ENCODE measurements around the gene CCDC107. TPM values are rescaled to one million over a fixed set of nuclear protein-coding genes. Genes with fewer than 3 reads are reported as not detected.

The CCDC107 gene
- total and polyA plus RNA-seq, 2 experiments from 2014 or later = 6.9 to 18.4 TPM

DNA sequence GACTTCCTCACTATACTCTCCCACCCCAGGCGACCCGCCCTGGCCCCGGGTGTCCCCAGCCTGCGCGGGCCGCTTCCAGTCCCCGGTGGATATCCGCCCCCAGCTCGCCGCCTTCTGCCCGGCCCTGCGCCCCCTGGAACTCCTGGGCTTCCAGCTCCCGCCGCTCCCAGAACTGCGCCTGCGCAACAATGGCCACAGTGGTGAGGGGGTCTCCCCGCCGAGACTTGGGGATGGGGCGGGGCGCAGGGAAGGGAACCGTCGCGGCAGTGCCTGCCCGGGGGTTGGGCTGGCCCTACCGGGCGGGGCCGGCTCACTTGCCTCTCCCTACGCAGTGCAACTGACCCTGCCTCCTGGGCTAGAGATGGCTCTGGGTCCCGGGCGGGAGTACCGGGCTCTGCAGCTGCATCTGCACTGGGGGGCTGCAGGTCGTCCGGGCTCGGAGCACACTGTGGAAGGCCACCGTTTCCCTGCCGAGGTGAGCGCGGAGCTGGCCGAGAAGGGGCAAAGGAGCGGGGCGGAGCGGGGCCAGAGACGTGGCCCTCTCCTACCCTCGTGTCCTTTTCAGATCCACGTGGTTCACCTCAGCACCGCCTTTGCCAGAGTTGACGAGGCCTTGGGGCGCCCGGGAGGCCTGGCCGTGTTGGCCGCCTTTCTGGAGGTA, 17.8 kb downstream of the CCDC107 start:
- peak overlapping the region; percentile 74 for H3K4me3 ChIP-seq
- H3K4me1 Mint-ChIP-seq = peaks cover 21% of the 10 kb centered on the region
- H3K9me2 ChIP-seq (ENCODE audit: insufficient read depth) = no peaks in the 10 kb centered on the region
- DNase-seq (ENCODE audit: low spot score) (peak; percentile 96), ATAC-seq (peak; percentile 86)
- TF ChIP-seq POLR2AphosphoS5 (IDR thresholded peaks at IDR 0.05; ENCODE audit: low read depth) = peak; percentile 82
- peak; percentile 69 for TF ChIP-seq ZNF331 (CRISPR knock-in tag; IDR thresholded peaks at IDR 0.05; ENCODE audit: low read depth)
- TF ChIP-seq, protein P1, sequence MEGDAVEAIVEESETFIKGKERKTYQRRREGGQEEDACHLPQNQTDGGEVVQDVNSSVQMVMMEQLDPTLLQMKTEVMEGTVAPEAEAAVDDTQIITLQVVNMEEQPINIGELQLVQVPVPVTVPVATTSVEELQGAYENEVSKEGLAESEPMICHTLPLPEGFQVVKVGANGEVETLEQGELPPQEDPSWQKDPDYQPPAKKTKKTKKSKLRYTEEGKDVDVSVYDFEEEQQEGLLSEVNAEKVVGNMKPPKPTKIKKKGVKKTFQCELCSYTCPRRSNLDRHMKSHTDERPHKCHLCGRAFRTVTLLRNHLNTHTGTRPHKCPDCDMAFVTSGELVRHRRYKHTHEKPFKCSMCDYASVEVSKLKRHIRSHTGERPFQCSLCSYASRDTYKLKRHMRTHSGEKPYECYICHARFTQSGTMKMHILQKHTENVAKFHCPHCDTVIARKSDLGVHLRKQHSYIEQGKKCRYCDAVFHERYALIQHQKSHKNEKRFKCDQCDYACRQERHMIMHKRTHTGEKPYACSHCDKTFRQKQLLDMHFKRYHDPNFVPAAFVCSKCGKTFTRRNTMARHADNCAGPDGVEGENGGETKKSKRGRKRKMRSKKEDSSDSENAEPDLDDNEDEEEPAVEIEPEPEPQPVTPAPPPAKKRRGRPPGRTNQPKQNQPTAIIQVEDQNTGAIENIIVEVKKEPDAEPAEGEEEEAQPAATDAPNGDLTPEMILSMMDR (conservative IDR thresholded peaks at IDR 0.05; ENCODE audit: low read depth in 2 of 2) = peak in 1 of 2 experiments; percentile 40; a peak in 2 of 4 replicates
- no peak for TF ChIP-seq CREB1 (CRISPR knock-in tag; IDR thresholded peaks at IDR 0.05; ENCODE audit: low read depth)
- H3K4me1 ChIP-seq (ENCODE audit: insufficient read depth) = peaks cover 11% of the 10 kb centered on the region; the same call in 1 of the 2 replicates
- H3K27ac Mint-ChIP-seq = no peak overlapping the region
- no peak overlapping the region for H3K27ac ChIP-seq (ENCODE audit: low read depth)
- peak overlapping the region; percentile 98 for H2AFZ ChIP-seq
- no peaks in the 10 kb centered on the region for H3K79me2 ChIP-seq (replicated peaks; ENCODE audit: insufficient read depth)
- no peaks in the 10 kb centered on the region for H3K9me3 Mint-ChIP-seq
- no peaks in the 10 kb centered on the region for H4K20me1 ChIP-seq (replicated peaks; ENCODE audit: insufficient read depth)
- 0 out of 2 replicates have a peak, but pooled peaks cover 11% of the 10 kb centered on the region for H3F3A ChIP-seq (replicated peaks; ENCODE audit: low read depth)
- peak overlapping the region; percentile 78 for H3K4me3 Mint-ChIP-seq
- no peaks in the 10 kb centered on the region for H3K36me3 Mint-ChIP-seq (ENCODE audit: low read depth)
- peak overlapping the region; percentile 77 for H3K4me2 ChIP-seq
- no peaks in the 10 kb centered on the region for H3K36me3 ChIP-seq (ENCODE audit: insufficient read depth)
- H3K27me3 Mint-ChIP-seq (ENCODE audit: insufficient read depth, low read depth, poor library complexity) = peaks cover 25% of the 10 kb centered on the region
- H3K27me3 ChIP-seq (ENCODE audit: insufficient read depth) = peaks cover 20% of the 10 kb centered on the region

DNA sequence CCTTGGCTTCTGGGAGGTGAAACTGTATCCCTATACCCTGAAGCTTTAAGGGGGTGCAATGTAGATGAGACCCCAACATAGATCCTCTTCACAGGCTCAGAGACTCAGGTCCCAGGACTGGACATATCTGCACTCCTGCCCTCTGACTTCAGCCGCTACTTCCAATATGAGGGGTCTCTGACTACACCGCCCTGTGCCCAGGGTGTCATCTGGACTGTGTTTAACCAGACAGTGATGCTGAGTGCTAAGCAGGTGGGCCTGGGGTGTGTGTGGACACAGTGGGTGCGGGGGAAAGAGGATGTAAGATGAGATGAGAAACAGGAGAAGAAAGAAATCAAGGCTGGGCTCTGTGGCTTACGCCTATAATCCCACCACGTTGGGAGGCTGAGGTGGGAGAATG, 21.0 kb downstream of the CCDC107 start:
- Mint-ChIP-seq H3K4me1 (peaks cover 31% of the 10 kb centered on the region), H3K27me3 (ENCODE audit: insufficient read depth, low read depth, poor library complexity) (peaks cover 25% of the 10 kb centered on the region), H3K9me3 (no peaks in the 10 kb centered on the region), H3K4me3 (no peak overlapping the region), H3K27ac (no peak overlapping the region), H3K36me3 (ENCODE audit: low read depth) (peaks cover 24% of the 10 kb centered on the region)
- no peak for ATAC-seq
- Histone ChIP-seq H3K9me2 (ENCODE audit: insufficient read depth) (no peaks in the 10 kb centered on the region), H4K20me1 (replicated peaks; ENCODE audit: insufficient read depth) (peaks cover 3% of the 10 kb centered on the region; the same call in 1 of the 2 replicates), H3K4me3 (no peak overlapping the region), H3F3A (replicated peaks; ENCODE audit: low read depth) (peaks cover 24% of the 10 kb centered on the region), H3K79me2 (replicated peaks; ENCODE audit: insufficient read depth) (no peaks in the 10 kb centered on the region), H2AFZ (no peak overlapping the region), H3K27ac (ENCODE audit: low read depth) (no peak overlapping the region), H3K36me3 (ENCODE audit: insufficient read depth) (peaks cover 7% of the 10 kb centered on the region), H3K27me3 (ENCODE audit: insufficient read depth) (peaks cover 17% of the 10 kb centered on the region), H3K4me2 (no peak overlapping the region), H3K4me1 (ENCODE audit: insufficient read depth) (peaks cover 15% of the 10 kb centered on the region)
- no peak for TF ChIP-seq NANOG (IDR thresholded peaks at IDR 0.05; ENCODE audit: borderline replicate concordance)
- TF ChIP-seq, protein P2, sequence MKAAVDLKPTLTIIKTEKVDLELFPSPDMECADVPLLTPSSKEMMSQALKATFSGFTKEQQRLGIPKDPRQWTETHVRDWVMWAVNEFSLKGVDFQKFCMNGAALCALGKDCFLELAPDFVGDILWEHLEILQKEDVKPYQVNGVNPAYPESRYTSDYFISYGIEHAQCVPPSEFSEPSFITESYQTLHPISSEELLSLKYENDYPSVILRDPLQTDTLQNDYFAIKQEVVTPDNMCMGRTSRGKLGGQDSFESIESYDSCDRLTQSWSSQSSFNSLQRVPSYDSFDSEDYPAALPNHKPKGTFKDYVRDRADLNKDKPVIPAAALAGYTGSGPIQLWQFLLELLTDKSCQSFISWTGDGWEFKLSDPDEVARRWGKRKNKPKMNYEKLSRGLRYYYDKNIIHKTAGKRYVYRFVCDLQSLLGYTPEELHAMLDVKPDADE (IDR thresholded peaks at IDR 0.05) = no peak
- TF ChIP-seq, protein P1 (conservative IDR thresholded peaks at IDR 0.05; ENCODE audit: low read depth in 2 of 2) = no peak
- DNase-seq (ENCODE audit: low spot score) = no peak
